Stimulated activated CD4-positive, alpha-beta T cell treated with anti-CD3 and anti-CD28 coated beads, Interleukin-1b, Interleukin-23, amount 100 ng/mL, for 48 hours (primary cell): Measurements from ENCODE around the gene SPINK2.

Experiments used
- DNase-seq: peaks from one replicate; pipeline ENCODE4 v3.0.0-alpha.2; 2020

The SPINK2 gene

GRCh38 chr4:56799824-56800756, 21.4 kb downstream of the SPINK2 start:
- peak; percentile 86 for DNase-seq

DNA sequence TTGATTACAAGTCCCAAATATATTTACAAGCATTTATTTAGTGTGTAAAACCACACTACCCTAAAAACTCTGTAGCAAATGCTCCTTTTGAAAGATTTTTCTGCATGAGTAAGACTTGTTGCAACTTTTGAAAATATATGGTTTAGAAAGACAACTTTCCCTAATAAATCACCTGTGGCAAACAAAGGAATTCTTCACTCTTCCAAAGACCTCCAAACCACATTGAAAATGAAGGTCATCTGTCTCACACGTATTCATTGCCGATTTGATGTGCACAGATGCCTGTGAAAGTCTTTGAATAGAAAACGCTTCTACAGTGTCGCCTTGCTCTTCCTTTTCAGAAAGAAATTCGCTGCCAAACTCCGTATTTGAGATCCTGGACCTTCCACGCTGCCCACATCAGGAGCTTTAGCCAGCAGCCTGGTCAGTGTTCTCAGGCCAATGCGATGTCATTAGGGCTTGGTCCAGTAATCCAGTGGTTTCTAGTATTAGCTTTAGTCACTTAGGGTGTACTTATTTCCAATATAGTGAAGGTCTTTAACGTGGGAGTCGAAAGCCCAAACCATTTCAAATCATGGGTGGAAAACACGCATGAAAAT, 22.2 kb downstream of the SPINK2 start:
- DNase-seq, result no peak

- no peak for DNase-seq
Observed at GRCh38 chr4:56796211-56796610, 25.3 kb downstream of the SPINK2 start.

DNA sequence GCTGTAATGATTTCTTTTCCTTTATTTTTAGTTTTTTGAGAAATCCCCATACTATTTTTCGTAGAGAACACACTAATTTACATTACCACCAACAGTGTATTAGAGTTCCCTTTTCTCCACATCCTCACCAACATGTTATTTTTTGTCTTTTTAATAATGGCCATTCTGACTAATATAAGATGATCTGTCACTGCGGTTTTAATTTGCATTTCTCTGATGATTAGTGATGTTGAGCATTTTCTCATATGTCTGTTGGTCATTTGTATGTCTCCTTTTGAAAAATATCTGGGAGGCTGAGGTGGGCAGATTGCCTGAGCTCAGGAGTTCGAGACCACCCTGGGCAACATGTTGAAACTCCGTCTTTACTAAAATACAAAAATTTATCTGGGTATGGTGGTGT, 30.2 kb downstream of the SPINK2 start:
- no peak for DNase-seq

- no peak for DNase-seq
Observed at GRCh38 chr4:56790691-56791091, 30.8 kb downstream of the SPINK2 start.

DNA sequence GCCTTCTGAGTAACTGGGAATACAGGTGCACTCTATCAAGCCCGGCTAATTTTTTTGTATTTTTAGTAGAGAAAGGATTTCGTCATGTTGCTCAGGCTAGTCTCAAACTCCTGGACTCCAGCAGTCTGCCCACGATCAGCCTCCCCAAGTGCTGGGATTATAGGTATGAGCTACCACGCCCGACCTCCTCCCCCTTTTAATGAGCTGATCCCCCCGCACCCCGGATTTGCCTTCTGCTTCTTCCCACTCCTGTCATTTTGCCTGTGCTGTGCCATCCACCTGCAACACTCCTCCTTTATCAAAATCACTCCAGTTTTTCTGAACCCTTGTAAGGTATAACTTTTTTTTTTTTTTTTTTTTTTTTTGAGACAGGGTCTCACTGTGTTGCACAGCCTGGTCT, 33.4 kb downstream of the SPINK2 start:
- no peak for DNase-seq

DNA sequence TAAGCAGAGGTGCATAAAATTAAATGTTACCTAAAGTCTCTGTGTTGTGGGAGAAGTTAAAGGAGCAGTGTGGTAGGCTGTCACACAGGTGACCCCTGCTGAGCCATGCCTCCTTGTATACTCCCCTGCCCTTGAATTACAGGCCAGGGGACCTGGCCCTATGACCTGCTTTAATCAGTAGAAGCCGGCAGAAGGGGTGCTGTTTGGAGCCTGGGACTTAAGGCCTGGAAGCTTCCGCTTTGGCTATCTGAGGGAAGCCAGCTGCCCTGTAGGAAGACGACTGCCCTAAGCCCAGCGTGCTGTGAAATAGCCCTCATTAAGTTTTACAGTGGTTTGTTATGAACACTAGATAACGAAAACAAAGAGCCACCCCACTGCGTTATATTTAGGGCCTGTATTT, 34.1 kb downstream of the SPINK2 start:
- no peak for DNase-seq

DNA sequence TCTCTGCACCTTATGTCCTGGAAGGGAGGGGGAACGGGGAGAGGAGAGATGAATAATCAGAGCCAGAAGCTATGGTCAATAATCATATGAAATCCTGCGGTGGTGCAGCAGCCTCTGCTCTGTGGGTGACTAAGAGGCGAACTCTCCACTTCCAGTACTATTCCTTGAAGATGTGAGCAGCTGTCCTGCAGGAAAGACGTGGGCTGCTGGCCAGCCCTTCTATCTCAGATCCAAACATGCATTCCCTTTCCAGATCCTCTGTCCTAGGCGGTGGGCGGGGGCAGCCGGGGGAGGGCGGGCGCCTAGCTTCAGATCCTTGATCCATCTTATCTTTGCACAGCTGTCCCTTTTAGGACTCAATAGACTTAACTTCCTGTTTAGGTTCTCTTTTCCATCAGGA, 34.5 kb downstream of the SPINK2 start:
- DNase-seq, result no peak

DNA sequence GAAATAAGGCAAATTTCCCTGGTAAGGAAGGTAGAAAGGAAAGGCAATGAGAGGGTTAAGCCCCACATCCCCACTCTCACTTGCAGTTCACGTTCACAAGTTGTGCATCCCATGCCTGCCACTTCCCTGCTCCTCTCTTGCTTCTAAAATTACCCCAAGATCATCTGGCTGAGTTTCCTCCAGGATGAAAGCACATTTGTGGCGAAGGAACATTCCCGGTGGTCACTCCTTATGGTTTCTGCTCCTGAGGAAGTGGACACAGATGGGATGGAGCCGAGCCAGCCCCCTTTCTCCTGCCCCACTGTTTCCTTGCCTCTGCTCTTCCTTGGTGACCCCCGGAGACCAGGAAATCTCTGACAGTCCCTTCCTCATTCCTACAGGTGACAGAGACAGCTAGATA, 37.5 kb downstream of the SPINK2 start:
- DNase-seq, result no peak

DNA sequence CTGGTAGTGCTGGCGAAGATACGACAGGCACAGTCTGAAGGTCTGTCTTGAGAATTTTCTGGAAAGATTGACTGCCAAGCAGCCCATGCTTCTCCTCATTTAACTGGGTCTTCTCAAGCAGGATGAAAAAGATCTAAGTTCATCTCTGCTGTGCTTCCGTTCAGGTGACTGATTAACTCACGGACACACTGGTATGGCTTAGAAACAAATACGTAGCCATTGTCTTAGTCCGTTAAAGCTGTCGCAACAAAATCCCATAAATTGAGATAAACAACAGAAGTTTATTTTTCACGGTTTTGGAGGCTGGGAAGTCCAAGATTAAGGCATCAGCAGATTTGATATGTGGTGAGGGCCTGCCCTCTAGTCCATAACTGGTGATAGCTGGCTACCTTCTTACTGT, 39.5 kb downstream of the SPINK2 start:
- no peak for DNase-seq

- no peak for DNase-seq
Observed at GRCh38 chr4:56773346-56773745, 48.2 kb downstream of the SPINK2 start.

- no peak for DNase-seq
Observed at GRCh38 chr4:56772134-56772533, 49.4 kb downstream of the SPINK2 start.

GRCh38 chr4:56768763-56769162, 52.7 kb downstream of the SPINK2 start:
- DNase-seq, result no peak

DNA sequence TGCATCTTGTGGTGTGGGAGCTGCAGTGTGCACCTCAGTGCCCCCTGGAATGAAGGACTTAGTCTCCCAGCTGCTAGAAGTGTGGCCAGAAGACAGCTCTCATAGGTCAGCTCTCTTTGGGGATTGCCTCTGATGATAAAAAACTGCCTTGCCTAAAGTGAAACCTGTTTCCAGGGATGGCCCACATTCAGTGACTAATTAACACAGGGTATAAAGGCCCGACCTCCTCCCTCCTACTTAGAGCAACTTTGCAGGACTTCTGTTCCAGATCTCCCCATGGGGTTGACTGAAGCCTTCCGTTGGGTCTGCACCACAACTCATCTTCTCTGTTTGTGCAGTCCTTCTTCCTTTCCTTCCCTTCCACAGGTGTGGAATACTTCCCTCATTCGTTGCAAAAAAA, 53.2 kb downstream of the SPINK2 start:
- no peak for DNase-seq

DNA sequence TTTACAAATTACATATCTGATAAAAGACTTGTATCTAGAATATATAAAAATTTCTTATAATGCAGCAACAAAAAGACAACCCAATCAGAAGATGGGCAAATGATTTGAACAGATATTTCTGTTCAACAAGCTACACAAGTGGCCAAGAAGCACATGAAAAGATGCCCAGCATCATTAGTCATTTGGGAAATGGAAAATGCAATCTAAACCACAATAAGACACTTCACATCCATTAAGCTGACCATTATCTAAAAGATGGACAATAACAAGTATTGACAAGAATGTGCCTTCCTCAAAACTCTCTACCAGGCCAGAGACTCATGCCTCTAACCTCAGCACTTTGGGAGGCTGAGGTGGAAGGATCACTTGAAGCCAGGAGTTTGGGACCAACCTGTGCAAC, 53.9 kb downstream of the SPINK2 start:
- DNase-seq, result no peak

- no peak for DNase-seq
Observed at GRCh38 chr4:56764775-56765174, 56.7 kb downstream of the SPINK2 start.

DNA sequence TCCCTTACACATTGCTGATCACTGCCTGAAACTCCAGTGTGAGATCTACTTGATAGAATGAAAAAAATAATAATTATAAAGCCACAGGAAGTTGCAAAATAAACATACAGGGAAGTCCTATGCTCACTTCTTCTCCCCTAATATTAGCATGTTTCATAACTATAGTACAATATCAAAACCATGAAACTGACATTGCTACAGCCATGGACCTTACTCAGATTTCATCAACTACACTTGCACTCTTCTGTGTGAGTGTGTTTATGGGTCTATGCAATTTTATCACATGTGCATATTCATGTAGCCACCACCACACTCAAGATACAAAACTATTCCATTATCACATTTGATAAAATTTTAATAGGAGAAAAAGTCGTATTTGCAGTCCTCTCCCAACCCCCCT, 57.3 kb downstream of the SPINK2 start:
- no peak for DNase-seq

DNA sequence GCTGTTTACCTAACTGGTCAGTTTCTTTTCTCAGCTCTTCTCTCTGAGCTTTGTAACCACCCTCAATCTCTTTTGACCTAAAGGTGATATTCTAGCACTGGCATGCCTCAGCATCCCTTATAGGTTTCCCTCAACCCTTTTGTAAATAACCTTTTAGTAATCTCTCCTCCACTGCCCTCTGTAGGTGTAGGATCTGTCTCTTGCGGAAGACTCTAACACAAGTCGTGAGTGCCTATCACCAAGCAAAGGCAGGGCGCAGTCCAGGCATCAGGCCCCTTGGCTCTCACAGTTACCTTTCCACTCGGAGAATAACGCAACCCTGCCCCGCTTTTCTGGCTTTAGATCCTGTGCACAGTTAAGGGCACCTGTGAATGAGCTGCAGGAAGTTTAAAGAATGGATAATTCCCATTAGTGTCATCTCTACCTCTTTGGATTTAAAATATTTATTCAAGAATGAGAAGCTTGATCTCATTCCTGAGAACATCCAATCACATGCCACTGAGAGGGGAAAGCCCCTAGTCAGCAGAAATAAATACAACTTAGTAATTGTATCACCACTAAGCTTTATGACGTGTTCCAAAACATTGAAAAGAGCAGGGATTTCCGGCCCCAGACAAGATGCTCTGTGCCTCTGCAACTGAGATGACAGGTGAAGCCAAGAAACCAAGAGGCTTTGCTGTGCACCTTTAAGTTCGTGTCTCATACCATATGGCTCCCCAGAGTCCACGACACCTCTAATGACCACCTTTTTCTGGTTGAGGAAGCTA, 58.8 kb downstream of the SPINK2 start:
- DNase-seq, result no peak

DNA sequence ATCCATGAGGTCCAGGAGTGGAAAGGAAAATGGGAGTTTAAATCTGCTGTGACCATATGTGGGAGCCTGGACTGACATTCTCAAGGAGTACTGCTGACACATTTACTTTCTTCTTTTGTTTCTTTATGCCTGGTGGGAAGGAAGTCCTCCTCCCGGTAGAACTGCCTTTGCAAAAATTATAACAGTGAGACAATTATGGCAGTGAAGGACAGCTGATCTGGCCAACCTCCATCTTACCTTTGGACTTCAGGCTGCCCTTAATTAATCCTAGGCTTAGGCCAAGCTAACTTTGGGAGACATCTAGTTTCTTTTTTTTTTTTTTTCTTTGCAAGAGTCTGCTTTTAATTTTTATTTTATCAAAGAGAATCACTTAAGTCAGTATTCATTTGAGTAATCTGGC, 61.3 kb downstream of the SPINK2 start:
- DNase-seq, result no peak
